Measurements from ENCODE around the gene LTN1.
"Not testable (repeated sequence)": the region's sequence is repeated elsewhere in the genome, so short reads cannot be mapped to it uniquely, and the experiment has no call there.

LTN1 gene

GRCh38 chr21:28992526-28993292 is at the start of gene LTN1:
LTN1 (minus strand) TSS chr21:28992877; CDS start chr21:28992805, 72 bp downstream.
- peak; percentile 99 for DNase-seq (ENCODE audit: low read depth)

DNA sequence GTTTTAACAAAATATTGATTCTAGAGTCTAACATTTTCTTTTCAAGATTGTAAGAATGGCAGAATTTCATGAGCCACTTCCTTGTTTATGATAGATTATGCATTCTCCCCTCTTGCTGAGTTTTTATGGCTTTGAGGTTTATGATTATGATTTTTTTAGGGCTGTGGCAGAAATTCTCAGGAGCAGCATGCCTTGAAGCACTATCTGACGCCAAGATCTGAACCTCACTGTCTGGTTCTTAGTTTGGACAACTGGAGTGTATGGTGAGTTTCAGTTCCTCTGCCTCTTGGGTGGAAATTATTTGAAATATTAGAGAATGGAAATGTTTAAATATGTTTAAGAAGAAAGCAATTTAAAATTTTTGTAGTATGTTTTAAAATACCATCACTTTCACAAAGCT is 42.0 kb upstream of the LTN1 start:
- DNase-seq (ENCODE audit: low read depth): no peak

DNA sequence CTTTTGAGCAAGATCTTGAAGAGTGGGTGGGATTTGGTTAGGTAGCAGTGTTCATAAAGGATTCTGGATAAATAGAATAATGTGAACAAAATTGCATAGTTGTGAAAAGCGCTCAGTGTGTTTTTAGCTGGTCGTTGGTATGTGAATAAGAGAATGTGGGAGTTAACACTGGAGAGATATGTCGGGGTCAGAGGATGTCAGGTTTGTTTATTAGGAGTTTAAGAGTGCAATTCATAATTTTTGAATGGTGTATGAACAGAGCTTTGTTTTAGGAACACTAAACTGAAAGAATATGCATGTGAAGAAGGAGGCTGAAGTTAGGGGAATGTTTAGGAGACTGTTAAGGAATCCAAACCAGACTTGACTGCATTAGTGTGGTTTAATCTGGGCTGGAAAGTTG is 41.2 kb upstream of the LTN1 start:
- no peak for DNase-seq (ENCODE audit: low read depth)

DNA sequence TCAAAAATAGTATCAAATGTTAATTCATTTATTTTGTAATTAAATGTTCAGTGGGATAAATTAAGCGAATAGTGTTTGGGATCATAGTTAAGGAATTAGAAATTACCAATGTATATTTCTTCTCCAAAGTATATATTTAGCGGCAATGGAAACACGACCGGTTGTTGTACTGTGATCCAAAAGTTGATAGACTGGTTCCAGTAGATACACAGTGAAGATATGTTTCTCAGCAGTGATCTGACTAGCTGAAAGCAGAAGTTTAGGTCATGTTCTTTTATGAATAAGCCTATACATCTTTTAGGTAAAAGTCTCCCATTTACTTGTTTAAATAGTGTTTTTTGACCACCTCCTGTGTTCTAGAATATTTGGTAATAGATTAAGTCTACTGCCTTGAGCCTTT is 40.6 kb upstream of the LTN1 start:
- no peak for DNase-seq (ENCODE audit: low read depth)

- no peak for DNase-seq (ENCODE audit: low read depth)
Measured at GRCh38 chr21:29030909-29031308, 38.2 kb upstream of the LTN1 start.

- no peak for DNase-seq (ENCODE audit: low read depth)
Measured at GRCh38 chr21:29029524-29029923, 36.8 kb upstream of the LTN1 start.

DNA sequence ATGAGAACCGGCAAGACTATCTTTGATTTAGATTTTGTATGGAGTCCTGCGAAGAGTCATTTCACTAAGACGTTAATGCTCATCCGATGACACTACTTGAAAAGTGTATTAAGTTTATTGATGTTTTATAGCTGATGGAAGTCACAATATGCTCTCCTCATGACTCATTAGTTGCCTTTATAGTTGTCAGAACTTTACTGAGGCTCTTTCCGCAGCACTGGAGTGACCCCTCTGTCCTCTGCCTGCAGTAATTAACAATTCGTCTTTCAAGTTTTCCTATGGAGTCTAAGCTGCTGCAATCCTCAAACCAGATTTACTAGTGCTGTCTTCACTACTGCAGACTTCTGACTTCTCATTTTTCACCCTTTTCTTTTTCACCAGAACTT is 32.6 kb upstream of the LTN1 start:
- DNase-seq (ENCODE audit: low read depth): peak; percentile 56

- peak; percentile 97 for DNase-seq (ENCODE audit: low read depth)
Measured at GRCh38 chr21:29024474-29025327, 32.0 kb upstream of the LTN1 start, which contains the start of gene USP16. USP16 (plus strand) TSS chr21:29024668; CDS start chr21:29027914, 3,246 bp downstream.

- DNase-seq (ENCODE audit: low read depth): peak; percentile 62
Measured at GRCh38 chr21:29022166-29022565, 29.5 kb upstream of the LTN1 start.

GRCh38 chr21:29018540-29018939 is 25.9 kb upstream of the LTN1 start:
- DNase-seq (ENCODE audit: low read depth): peak; percentile 41

DNA sequence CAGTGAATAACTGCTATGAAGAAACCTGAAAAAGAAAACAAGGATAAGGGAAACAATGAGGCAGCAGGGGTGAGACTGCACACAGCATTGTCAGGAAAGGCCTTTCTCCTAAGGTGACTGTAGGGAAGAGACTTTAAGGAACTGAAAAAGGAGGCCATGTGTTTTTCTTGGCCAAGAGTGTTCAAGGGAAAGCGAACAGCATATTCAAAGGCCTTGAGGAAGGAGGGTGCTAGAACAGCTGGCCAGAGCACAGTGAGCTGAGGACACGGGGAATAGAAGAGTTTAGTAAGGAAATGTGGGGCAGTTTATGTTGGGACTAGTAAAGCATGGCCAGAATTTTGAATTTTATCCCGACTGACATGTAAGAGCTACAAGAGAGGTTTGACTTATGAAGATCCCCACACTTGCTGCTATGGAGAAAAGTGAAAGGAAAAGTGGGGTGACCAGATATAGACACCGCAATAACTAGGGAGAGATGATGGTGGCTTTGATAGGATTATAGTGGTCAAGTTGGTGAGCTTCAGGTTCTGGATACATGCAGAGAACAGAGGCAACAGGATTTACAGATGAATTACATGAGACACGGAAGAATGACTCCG is 25.1 kb upstream of the LTN1 start:
- DNase-seq (ENCODE audit: low read depth): no peak

GRCh38 chr21:29011236-29011635 is 18.6 kb upstream of the LTN1 start:
- DNase-seq (ENCODE audit: low read depth): not testable (repeated sequence)

DNA sequence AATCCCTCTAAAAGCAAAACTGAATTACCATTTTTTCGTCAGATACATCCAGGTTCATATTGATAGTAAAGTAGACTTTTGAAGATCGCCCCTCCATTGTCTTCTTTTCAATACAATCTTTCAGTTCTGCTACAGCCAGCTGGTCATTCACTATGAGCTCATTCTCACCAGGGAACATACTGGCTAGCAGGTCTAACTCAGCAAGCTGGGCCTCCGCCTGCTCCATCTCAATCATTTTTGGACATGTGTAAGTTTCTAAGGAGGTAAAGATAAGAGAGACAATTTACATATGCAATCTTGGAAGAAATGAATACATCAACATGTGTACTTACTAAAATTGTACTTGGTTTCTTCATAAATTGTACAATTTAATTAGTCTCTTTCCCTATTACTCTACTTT is 15.7 kb upstream of the LTN1 start:
- no peak for DNase-seq (ENCODE audit: low read depth)

DNA sequence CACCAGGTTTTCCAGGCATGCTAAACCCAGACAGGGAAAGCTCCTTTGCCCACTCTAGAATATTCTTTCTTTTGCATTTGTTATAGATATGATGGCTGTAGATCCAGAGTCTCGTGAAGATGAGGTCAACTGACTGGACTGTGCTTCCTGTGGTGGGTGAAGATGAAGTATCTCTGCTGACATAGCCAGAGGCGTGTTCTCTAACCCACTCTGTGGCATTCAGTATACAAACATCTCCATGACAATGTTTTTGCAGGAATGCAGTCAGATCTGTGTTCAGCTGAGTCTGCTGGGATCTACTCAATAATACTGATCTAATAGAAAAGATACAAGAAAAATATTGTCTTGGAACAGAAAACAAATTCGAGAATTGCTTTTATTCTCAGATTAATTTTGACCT is 15.1 kb upstream of the LTN1 start:
- DNase-seq (ENCODE audit: low read depth): peak; percentile 27

- DNase-seq (ENCODE audit: low read depth): no peak
Measured at GRCh38 chr21:29007135-29007534, 14.5 kb upstream of the LTN1 start.

- peak; percentile 44 for DNase-seq (ENCODE audit: low read depth)
Measured at GRCh38 chr21:29005696-29006095, 13.0 kb upstream of the LTN1 start.

- DNase-seq (ENCODE audit: low read depth): peak; percentile 97
Measured at GRCh38 chr21:29002442-29003144, 9.9 kb upstream of the LTN1 start.

GRCh38 chr21:28993293-28993629 is 584 bp upstream of the LTN1 start:
- no peak for DNase-seq (ENCODE audit: low read depth)

GRCh38 chr21:28991861-28992525 is 684 bp downstream of the LTN1 start:
- peak; percentile 20 for DNase-seq (ENCODE audit: low read depth)

- peak; percentile 88 for DNase-seq (ENCODE audit: low read depth)
Measured at GRCh38 chr21:28988146-28988545, 4.5 kb downstream of the LTN1 start.

- DNase-seq (ENCODE audit: low read depth): no peak
Measured at GRCh38 chr21:28986677-28987076, 6.0 kb downstream of the LTN1 start.

DNA sequence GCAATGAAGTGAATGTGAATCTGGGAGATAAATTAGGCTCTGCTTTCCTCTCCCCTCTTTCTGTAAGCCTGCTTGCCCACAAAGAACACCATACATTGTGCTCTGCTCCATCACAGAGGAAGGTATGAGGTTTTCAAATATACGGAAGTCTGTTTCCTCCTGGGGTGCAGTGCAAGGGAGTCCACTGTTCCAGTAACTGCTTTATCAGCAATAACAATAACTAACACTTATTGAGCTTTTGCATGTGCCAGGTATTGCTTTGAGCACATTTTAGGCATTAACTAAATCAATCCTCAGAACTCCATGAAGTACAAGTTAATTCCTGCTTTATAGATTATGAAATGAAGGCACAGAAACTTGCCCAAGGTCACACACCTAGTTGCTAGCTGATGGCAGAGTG is 10.0 kb downstream of the LTN1 start:
- DNase-seq (ENCODE audit: low read depth): no peak
